GM12878 (cell line): ENCODE data around the gene SHISA7. TPM values are rescaled to one million over a fixed set of nuclear protein-coding genes. Genes with fewer than 3 reads are reported as not detected.

Experiments used
- ATAC-seq: fragments of 200-7000 bp; cut with Tn5 transposase; 3 replicates; pipeline ENCODE4 v1.9.1; 2020; ENCODE audit warnings: mild to moderate bottlenecking, moderate library complexity
- BruUV-seq: library from RNA; stranded (reverse); fragments of 400-500 nt; replicated peaks from 2 replicates; lab custom pipeline; 2021; lab: Mats Ljungman, UMichigan
- CTCF ChIA-PET: fragments of 300-600 bp; sonication (Branson Sonifier 250); formaldehyde crosslinking; extraction: SDS; loops from one replicate; lab custom pipeline; 2021; ENCODE audit warnings: inconsistent platforms; lab: Yijun Ruan, JAX
- POLR2A ChIA-PET: fragments of 350-600 bp; formaldehyde crosslinking; extraction: SDS; loops from one replicate; lab custom pipeline; 2021; ENCODE audit warnings: inconsistent platforms; lab: Charles Lee
- RAD21 ChIA-PET: fragments of 300-600 bp; sonication (Branson Sonifier 250); formaldehyde crosslinking; loops from one replicate; lab custom pipeline; 2023; ENCODE audit warnings: antibody characterized with exemption; ENCODE audit not compliant: unreplicated experiment; lab: Charles Lee
- SMC1A ChIA-PET: fragments of 300-600 bp; sonication (Branson Sonifier 250); formaldehyde crosslinking; loops from one replicate; lab custom pipeline; 2023; ENCODE audit not compliant: unreplicated experiment, uncharacterized antibody; lab: Charles Lee
- DNase-seq: peaks from one replicate; pipeline ENCODE4 v3.0.0-alpha.2; 2011; ENCODE audit warnings: low read depth, low spot score
- FAIRE-seq: peaks from 3 replicates; lab custom pipeline; 2011; peaks lifted over from hg19 to GRCh38; lab: Jason Lieb, UNC
- H2AFZ ChIP-seq: 2 replicates; pipeline ENCODE4 v1.6.0; 2011; ENCODE audit warnings: low read depth, low read length, control low read depth; ENCODE audit not compliant: control insufficient read depth
- H3K27ac ChIP-seq: 2 replicates; pipeline ENCODE4 v1.5.1; 2011; ENCODE audit warnings: control low read depth; ENCODE audit not compliant: control insufficient read depth, insufficient read depth
- H3K27me3 ChIP-seq, 2 experiments: replicated peaks in 1 of 2; 2 replicates each; pipeline versions ENCODE4 v1.6.0 to v1.6.1; 2011; ENCODE audit warnings: low read length in 1 of 2; ENCODE audit not compliant: control insufficient read depth in 2 of 2, insufficient read depth in 2 of 2
- H3K36me3 ChIP-seq, 2 experiments: 2 replicates each; pipeline ENCODE4 v1.5.1; 2011; ENCODE audit warnings: low read length in 1 of 2; ENCODE audit not compliant: control insufficient read depth in 2 of 2, insufficient read depth in 2 of 2
- H3K4me1 ChIP-seq: 2 replicates; pipeline ENCODE4 v1.6.1; 2011; ENCODE audit warnings: mild to moderate bottlenecking, low read length, moderate library complexity, mixed read lengths; ENCODE audit not compliant: control insufficient read depth, insufficient read depth
- H3K4me2 ChIP-seq: 2 replicates; pipeline ENCODE4 v1.6.0; 2011; ENCODE audit warnings: control low read depth; ENCODE audit not compliant: control insufficient read depth, insufficient read depth
- H3K4me3 ChIP-seq: fragments of 200-600 bp; sonication (generic); 2 replicates; pipeline ENCODE4 v1.5.1; 2016
- H3K79me2 ChIP-seq: 2 replicates; pipeline ENCODE4 v1.6.0; 2011; ENCODE audit warnings: low read length; ENCODE audit not compliant: control insufficient read depth, insufficient read depth
- H3K9ac ChIP-seq: 2 replicates; pipeline ENCODE4 v1.8.0; 2011; ENCODE audit warnings: low read length, control low read depth, mixed read lengths; ENCODE audit not compliant: control insufficient read depth, insufficient read depth
- H3K9me3 ChIP-seq: replicated peaks from 3 replicates; pipeline ENCODE4 v1.5.1; 2011; ENCODE audit warnings: mild to moderate bottlenecking, low read length; ENCODE audit not compliant: control insufficient read depth, insufficient read depth
- H4K20me1 ChIP-seq: 2 replicates; pipeline ENCODE4 v1.6.0; 2011; ENCODE audit not compliant: control insufficient read depth, insufficient read depth
- ATF3 ChIP-seq: IDR thresholded peaks from 2 replicates; pipeline ENCODE4 v1.6.1; 2011; ENCODE audit warnings: low read depth, mild to moderate bottlenecking, low read length, moderate library complexity, borderline replicate concordance; ENCODE audit errors: extremely low read depth
- CHD2 ChIP-seq: IDR thresholded peaks from 2 replicates; pipeline ENCODE4 v1.6.1; 2011; ENCODE audit warnings: low read depth, low read length, improper control_type of control experiment, borderline replicate concordance
- HDGF ChIP-seq: fragments of 450-650 bp; IDR thresholded peaks from 2 replicates; pipeline ENCODE4 v1.6.1; 2016; ENCODE audit warnings: antibody characterized with exemption
- IRF3 ChIP-seq: fragments of 450-650 bp; IDR thresholded peaks from 2 replicates; pipeline ENCODE4 v1.6.1; 2014; ENCODE audit warnings: mild to moderate bottlenecking
- KAT2A ChIP-seq: conservative IDR thresholded peaks from 2 replicates; pipeline ENCODE4 v1.6.1; 2011; ENCODE audit warnings: low read depth, low read length; ENCODE audit not compliant: control insufficient read depth
- KDM1A ChIP-seq: fragments of 200-600 bp; sonication (generic); IDR thresholded peaks from 2 replicates; pipeline ENCODE4 v1.6.1; 2016; ENCODE audit warnings: borderline replicate concordance
- MYC ChIP-seq: IDR thresholded peaks from 2 replicates; pipeline ENCODE4 v1.6.1; 2011; ENCODE audit warnings: mild to moderate bottlenecking, low read length, moderate library complexity, inconsistent platforms; ENCODE audit not compliant: insufficient read depth, insufficient replicate concordance, insufficient read length, severe bottlenecking
- NBN ChIP-seq: fragments of 450-650 bp; IDR thresholded peaks from 2 replicates; pipeline ENCODE4 v1.6.1; 2016
- NKRF ChIP-seq: fragments of 450-650 bp; conservative IDR thresholded peaks from 2 replicates; pipeline ENCODE4 v1.6.1; 2017; ENCODE audit warnings: mild to moderate bottlenecking, moderate library complexity
- RUNX3 ChIP-seq: IDR thresholded peaks from 2 replicates; pipeline ENCODE4 v1.6.1; 2012; ENCODE audit warnings: low read length, inconsistent platforms
- SIN3A ChIP-seq: IDR thresholded peaks from 2 replicates; pipeline ENCODE4 v1.6.1; 2012; ENCODE audit warnings: low read depth, low read length, improper control_type of control experiment
- TARDBP ChIP-seq: IDR thresholded peaks from 2 replicates; pipeline ENCODE4 v1.6.1; 2016; ENCODE audit warnings: borderline replicate concordance
- ZNF207 ChIP-seq: fragments of 450-650 bp; IDR thresholded peaks from 2 replicates; pipeline ENCODE4 v1.6.1; 2014; ENCODE audit warnings: antibody characterized with exemption, mild to moderate bottlenecking, borderline replicate concordance
- ZNF622 ChIP-seq: fragments of 450-650 bp; IDR thresholded peaks from 2 replicates; pipeline ENCODE4 v1.6.1; 2017; ENCODE audit warnings: mild to moderate bottlenecking, inconsistent platforms
- WGBS: methylation state at CpG from one replicate; pipeline ENCODE4 v1.1.6; 2016; ENCODE audit warnings: low lambda C conversion rate; ENCODE audit not compliant: insufficient replicate concordance, insufficient coverage; ENCODE audit errors: missing lambda C conversion rate; 5-methylcytosine and 5-hydroxymethylcytosine counted together
- in situ Hi-C: fragments of 300-500 bp; cut with MboI; formaldehyde crosslinking; loops from 9 replicates; pipeline ENCODE4 v1.14.3; 2018; ENCODE audit warnings: mixed read lengths
- intact Hi-C: fragments of 100-400 bp; cut with micrococcal nuclease; formaldehyde crosslinking; loops from one replicate; pipeline ENCODE4 v1.14.2; 2022; ENCODE audit not compliant: unreplicated experiment
- polyA plus RNA-seq, 11 experiments: library from polyadenylated mRNA; depleted of rRNA in 4 of 11; unstranded in 6 of 11; stranded (reverse) in 5 of 11; fragments of >200 nt; fragmentation: Nextera tagmentation in 4 of 11; fragmentation: Illumina TruSeq in 1 of 11; extraction: Ambion mirVana in 4 of 11; extraction: Trizol in 1 of 11; gene quantifications; 1 replicate in 1 of 11; 2 replicates in 10 of 11; pipeline versions ENCODE4 v1.2.1 to v1.2.3, GENCODE V29; 2011 to 2016; ENCODE audit warnings: inconsistent platforms in 2 of 11, missing spikeins in 2 of 11, low read depth in 1 of 11
- total RNA-seq, 4 experiments: library from RNA; depleted of rRNA in 3 of 4; stranded (reverse); fragments of >200 nt in 3 of 4; fragmentation: Illumina TruSeq in 1 of 4; extraction: Trizol in 1 of 4; gene quantifications; 2 replicates each; pipeline versions ENCODE4 v1.2.1 to v1.2.3, GENCODE V29; 2013 to 2021

Gene SHISA7
- total and polyA plus RNA-seq, 10 of the 15 experiments (the other 5 are each of a cell fraction or from before 2014, with no cell fraction given) = 0.03 TPM; not detected in 9

- TF ChIP-seq CHD2 = no peak
- TF ChIP-seq SIN3A = no peak
- TF ChIP-seq RUNX3 = no peak
- TF ChIP-seq KDM1A = no peak
- TF ChIP-seq, all 136 proteins: peak for 0
- WGBS = 63% methylated on average over 11 of the region's 11 CpGs
- Histone ChIP-seq H3K4me1 (no peaks in the 10 kb centered on the region), H3K9ac (no peak overlapping the region), H3K27ac (no peak overlapping the region), H4K20me1 (no peaks in the 10 kb centered on the region), H3K4me3 (no peak overlapping the region), H3K36me3 (no peaks in the 10 kb centered on the region), H3K4me2 (no peak overlapping the region), H3K9me3 (no peaks in the 10 kb centered on the region), H3K79me2 (peaks cover 3% of the 10 kb centered on the region), H3K27me3 (no peaks in the 10 kb centered on the region), H2AFZ (no peak overlapping the region)
- ChIA-PET CTCF (interaction anchor here (2.9 to 4.8 kb wide), 3 partner anchors 11 to 167 kb away, joined by 28 to 88 read pairs (median 34); partner anchors contain the start of gene ZNF628), RAD21 (no interaction called here), POLR2A (interaction anchor here (2.6 kb wide), 1 partner anchor 10 kb away, joined by 8 read pairs; the partner anchor contains the start of gene ZNF628), SMC1A (interaction anchor here (2.3 kb wide), 1 partner anchor 39 kb away, joined by 19 read pairs; no protein-coding TSS in a partner anchor)
- intact Hi-C loops = loop anchor here (5.0 kb wide), 1 partner anchor 167 kb away; no protein-coding TSS in a partner anchor
- DNase-seq (no peak), FAIRE-seq (no peak), ATAC-seq (no peak)
- no TSS peak for BruUV-seq
- in situ Hi-C loops = no loop called here
Observed at GRCh38 chr19:55465460-55466240, 22.6 kb upstream of the SHISA7 start.

- Histone ChIP-seq H3K27ac (no peak within 1 kb of the TSS), H3K4me3 (no peak within 1 kb of the TSS), H3K27me3 (no peaks in the 10 kb centered on the region), H3K4me2 (no peak within 1 kb of the TSS), H3K36me3 (no peaks in the 10 kb centered on the region; a peak in 1 of 4 replicates), H2AFZ (no peak within 1 kb of the TSS), H4K20me1 (no peaks in the 10 kb centered on the region; the same call in 1 of the 2 replicates), H3K9me3 (no peaks in the 10 kb centered on the region), H3K4me1 (no peaks in the 10 kb centered on the region), H3K79me2 (peaks cover 8% of the 10 kb centered on the region), H3K9ac (no peak within 1 kb of the TSS)
- BruUV-seq = no TSS peak
- RAD21 ChIA-PET = no interaction called here
- ATAC-seq (no peak), DNase-seq (no peak), FAIRE-seq (no peak)
- POLR2A ChIA-PET = no interaction called here
- intact Hi-C loops (loop anchor here (5.0 kb wide), 1 partner anchor 168 kb away; no protein-coding TSS in a partner anchor), in situ Hi-C loops (no loop called here)
- WGBS = 48% methylated on average over 8 of the region's 14 CpGs
- CTCF ChIA-PET = no interaction called here
- SMC1A ChIA-PET = no interaction called here
- TF ChIP-seq TARDBP (no peak), KAT2A (no peak), ATF3 (no peak), HDGF (no peak), ZNF207 (no peak), NKRF (no peak), NBN (no peak), MYC (no peak), IRF3 (no peak), ZNF622 (no peak)
Observed at GRCh38 chr19:55464662-55465054, 21.6 kb upstream of the SHISA7 start, which contains the start of gene C19orf85. TSS of gene C19orf85 (minus strand) at chr19:55464751. CDS start at chr19:55464554, 197 bp downstream.
